Gastroesophageal sphincter (tissue), 4 donors: Measurements from ENCODE around the gene GALNT17. TPM values are rescaled to one million over a fixed set of nuclear protein-coding genes. Genes with fewer than 3 reads are reported as not detected.

Experiments used
- ATAC-seq: fragments of 150-250 bp; one replicate; pipeline ENCODE4 v1.9.1; 2016; ENCODE audit warnings: mild to moderate bottlenecking, moderate library complexity
- H3K27ac ChIP-seq, 4 donors: fragments of 200-600 bp; sonication (generic) in 3 of 4; 1 replicate in 3 of 4; 2 replicates in 1 of 4; pipeline ENCODE4 v1.5.1; 2016 to 2019
- H3K27me3 ChIP-seq: fragments of 200-600 bp; sonication (generic); one replicate; pipeline ENCODE4 v1.5.1; 2019
- H3K36me3 ChIP-seq, 2 donors: fragments of 200-600 bp; sonication (generic); one replicate each; pipeline ENCODE4 v1.5.1; 2019; ENCODE audit warnings: control low read depth in 1 of 2
- H3K4me1 ChIP-seq, 3 donors: fragments of 200-600 bp; sonication (generic); 1 replicate in 2 of 3; 2 replicates in 1 of 3; pipeline ENCODE4 v1.5.1; 2016 to 2019; ENCODE audit warnings: control low read depth in 2 of 3
- H3K4me3 ChIP-seq, 2 donors: fragments of 200-600 bp; sonication (generic); one replicate each; pipeline ENCODE4 v1.5.1; 2019; ENCODE audit warnings: mild to moderate bottlenecking in 1 of 2, moderate library complexity in 1 of 2
- H3K9me3 ChIP-seq, 3 donors: fragments of 200-600 bp; sonication (generic); one replicate each; pipeline ENCODE4 v1.5.1; 2017 to 2019; ENCODE audit warnings: control low read depth in 2 of 3
- CTCF ChIP-seq, 4 experiments: fragments of 200-600 bp in 2 of 4; fragments of 450-650 bp in 2 of 4; sonication (generic) in 1 of 4; IDR thresholded peaks; one replicate each; pipeline ENCODE4 v1.5.1; 2017 to 2019; ENCODE audit warnings: antibody characterized with exemption in 4 of 4, mild to moderate bottlenecking in 2 of 4, moderate library complexity in 2 of 4
- EP300 ChIP-seq: sonication (generic); formaldehyde crosslinking; IDR thresholded peaks from one replicate; pipeline ENCODE4 v1.6.1; 2017; ENCODE audit warnings: antibody characterized with exemption, mild to moderate bottlenecking
- POLR2A ChIP-seq, 2 donors: fragments of 450-650 bp; IDR thresholded peaks; one replicate each; pipeline ENCODE4 v1.6.1; 2017; ENCODE audit warnings: antibody characterized with exemption in 2 of 2, mild to moderate bottlenecking in 2 of 2, moderate library complexity in 1 of 2
- POLR2AphosphoS5 ChIP-seq: sonication (generic); formaldehyde crosslinking; IDR thresholded peaks from one replicate; pipeline ENCODE4 v1.6.1; 2017; ENCODE audit warnings: antibody characterized with exemption
- WGBS, 2 donors: methylation state at CpG; one replicate each; pipeline ENCODE4 v1.1.5; 2018; ENCODE audit warnings: low coverage in 1 of 2; 5-methylcytosine and 5-hydroxymethylcytosine counted together
- total RNA-seq, 4 donors: library from RNA; depleted of rRNA; stranded (reverse); fragments of >200 nt; gene quantifications; one replicate each; pipeline ENCODE4 v1.1.0, GENCODE V29; 2016

Gene GALNT17
- total RNA-seq, 4 donors from 2014 or later = 16.7 to 93.2 (median 34.8) TPM

GRCh38 chr7:71286924-71287323 lies 155.0 kb downstream of the GALNT17 start:
- H3K9me3 ChIP-seq = no peaks in the 10 kb centered on the region
- WGBS, 2 donors = 30 to 40% methylated on average over 9 of the region's 9 CpGs
- no peaks in the 10 kb centered on the region for H3K36me3 ChIP-seq
- peak overlapping the region; percentile 26 to 78 (median 71) for H3K27ac ChIP-seq
- peak overlapping the region in 1 of 2 donors; percentile 4 for H3K4me3 ChIP-seq
- H3K4me1 ChIP-seq = peaks cover 5 to 41% (median 7%) of the 10 kb centered on the region in 3 donors
- ATAC-seq = peak; percentile 51
- TF ChIP-seq CTCF (IDR thresholded peaks at IDR 0.05) (no peak), POLR2AphosphoS5 (peak; percentile 14), EP300 (no peak), POLR2A (IDR thresholded peaks at IDR 0.05) (no peak)
- no peaks in the 10 kb centered on the region for H3K27me3 ChIP-seq

- TF ChIP-seq POLR2AphosphoS5 (no peak), EP300 (no peak), POLR2A (IDR thresholded peaks at IDR 0.05) (no peak), CTCF (IDR thresholded peaks at IDR 0.05) (no peak)
- peak overlapping the region in 2 of 4 donors; percentile 40 to 49 for H3K27ac ChIP-seq
- H3K9me3 ChIP-seq = no peaks in the 10 kb centered on the region
- H3K36me3 ChIP-seq = no peaks in the 10 kb centered on the region
- peaks cover 5 to 35% (median 7%) of the 10 kb centered on the region in 3 donors for H3K4me1 ChIP-seq
- no peak for ATAC-seq
- no peak overlapping the region for H3K4me3 ChIP-seq
- WGBS, 2 donors = 14 to 26% methylated on average over 3 to 4 of the region's 4 CpGs
- no peaks in the 10 kb centered on the region for H3K27me3 ChIP-seq
These were observed 158.5 kb downstream of the GALNT17 start for GRCh38 chr7:71290452-71290851.

- ATAC-seq = no peak
- Histone ChIP-seq H3K27me3 (no peaks in the 10 kb centered on the region), H3K4me1 (peaks cover 0 to 32% (median 3%) of the 10 kb centered on the region in 3 donors), H3K9me3 (no peaks in the 10 kb centered on the region), H3K36me3 (no peaks in the 10 kb centered on the region), H3K4me3 (no peak overlapping the region), H3K27ac (peak overlapping the region in 3 of 4 donors; percentile 22 to 42 (median 28))
- TF ChIP-seq CTCF (IDR thresholded peaks at IDR 0.05) (no peak), POLR2AphosphoS5 (no peak), POLR2A (IDR thresholded peaks at IDR 0.05) (no peak), EP300 (no peak)
- 39 to 48% methylated on average over 5 to 6 of the region's 6 CpGs for WGBS, 2 donors
These were observed 166.4 kb downstream of the GALNT17 start for GRCh38 chr7:71298378-71298777.

GRCh38 chr7:71300086-71300485 lies 168.1 kb downstream of the GALNT17 start:
- no peak for ATAC-seq
- no peak overlapping the region for H3K4me3 ChIP-seq
- peak overlapping the region in 3 of 4 donors; percentile 21 to 71 (median 67) for H3K27ac ChIP-seq
- WGBS, 2 donors = 33 to 62% methylated on average over 1 to 3 of the region's 3 CpGs
- no peak for TF ChIP-seq CTCF (IDR thresholded peaks at IDR 0.05)
- TF ChIP-seq POLR2A (IDR thresholded peaks at IDR 0.05) = no peak
- no peak for TF ChIP-seq EP300
- TF ChIP-seq POLR2AphosphoS5 = no peak
- H3K27me3 ChIP-seq = no peaks in the 10 kb centered on the region
- no peaks in the 10 kb centered on the region for H3K36me3 ChIP-seq
- no peaks in the 10 kb centered on the region for H3K9me3 ChIP-seq
- peaks cover 0 to 44% (median 3%) of the 10 kb centered on the region in 3 donors for H3K4me1 ChIP-seq

- Histone ChIP-seq H3K27ac (peak overlapping the region in 3 of 4 donors; percentile 21 to 71 (median 67)), H3K36me3 (no peaks in the 10 kb centered on the region), H3K27me3 (no peaks in the 10 kb centered on the region), H3K4me3 (no peak overlapping the region), H3K9me3 (no peaks in the 10 kb centered on the region), H3K4me1 (peaks cover 0 to 44% (median 3%) of the 10 kb centered on the region in 3 donors)
- WGBS, 2 donors = 22 to 34% methylated on average over 5 to 6 of the region's 6 CpGs
- TF ChIP-seq POLR2A (IDR thresholded peaks at IDR 0.05) (no peak), EP300 (no peak), CTCF (IDR thresholded peaks at IDR 0.05) (no peak), POLR2AphosphoS5 (no peak)
- ATAC-seq = no peak
These were observed 168.7 kb downstream of the GALNT17 start for GRCh38 chr7:71300603-71301002.
